Neuronal stem cell (in vitro differentiated cells): Measurements from ENCODE around the gene RAX2.

Source experiments
- DNase-seq: peaks from one replicate; pipeline ENCODE4 v3.0.0-alpha.2; 2013; ENCODE audit warnings: low spot score
- H2AFZ ChIP-seq: one replicate; pipeline ENCODE4 v1.6.1; 2013; ENCODE audit warnings: mild to moderate bottlenecking, low read length, inconsistent platforms
- H2AK5ac ChIP-seq: 2 replicates; pipeline ENCODE4 v1.6.1; 2013; ENCODE audit warnings: low read depth, mild to moderate bottlenecking, inconsistent platforms, low read length, moderate library complexity, mixed read lengths
- H2BK120ac ChIP-seq: 2 replicates; pipeline ENCODE4 v1.6.1; 2013; ENCODE audit warnings: low read depth, mild to moderate bottlenecking, inconsistent platforms, low read length, moderate library complexity, mixed read lengths
- H2BK12ac ChIP-seq: one replicate; pipeline ENCODE4 v1.6.1; 2013; ENCODE audit warnings: low read length, inconsistent platforms
- H2BK15ac ChIP-seq: 2 replicates; pipeline ENCODE4 v1.6.1; 2013; ENCODE audit warnings: mild to moderate bottlenecking, low read length, inconsistent platforms, mixed read lengths
- H2BK5ac ChIP-seq: one replicate; pipeline ENCODE4 v1.6.1; 2013; ENCODE audit warnings: inconsistent platforms, mild to moderate bottlenecking, low read length, moderate library complexity
- H3K14ac ChIP-seq: one replicate; pipeline ENCODE4 v1.6.1; 2013; ENCODE audit warnings: low read length, inconsistent platforms
- H3K18ac ChIP-seq: 2 replicates; pipeline ENCODE4 v1.6.1; 2013; ENCODE audit warnings: low read length, inconsistent platforms
- H3K23ac ChIP-seq: 2 replicates; pipeline ENCODE4 v1.6.1; 2013; ENCODE audit warnings: low read depth, mild to moderate bottlenecking, mixed read lengths, low read length, inconsistent platforms; ENCODE audit not compliant: poor library complexity
- H3K27ac ChIP-seq: replicated peaks from 3 replicates; pipeline ENCODE4 v1.5.1; 2013; ENCODE audit warnings: low read length, inconsistent platforms
- H3K27me3 ChIP-seq, 3 experiments: 2 replicates each; pipeline ENCODE4 v1.6.1; 2013; ENCODE audit warnings: low read length in 3 of 3, mild to moderate bottlenecking in 2 of 3, inconsistent platforms in 1 of 3, low read depth in 1 of 3, mixed read lengths in 1 of 3, moderate library complexity in 1 of 3; ENCODE audit not compliant: control insufficient read depth in 3 of 3, insufficient read depth in 3 of 3
- H3K36me3 ChIP-seq, 2 donors: replicated peaks in 1 of 2; 2 replicates each; pipeline ENCODE4 v1.6.1; 2013; ENCODE audit warnings: low read length in 2 of 2; ENCODE audit not compliant: control insufficient read depth in 2 of 2, insufficient read depth in 2 of 2
- H3K4ac ChIP-seq: 2 replicates; pipeline ENCODE4 v1.6.1; 2013; ENCODE audit warnings: inconsistent platforms, mild to moderate bottlenecking, low read length, moderate library complexity
- H3K4me1 ChIP-seq, 2 donors: 1 replicate in 1 of 2; 2 replicates in 1 of 2; pipeline ENCODE4 v1.6.1; 2013; ENCODE audit warnings: low read length in 2 of 2, low read depth in 1 of 2; ENCODE audit not compliant: control insufficient read depth in 2 of 2, insufficient read depth in 1 of 2
- H3K4me2 ChIP-seq: one replicate; pipeline ENCODE4 v1.6.1; 2013; ENCODE audit warnings: mild to moderate bottlenecking, low read length, inconsistent platforms; ENCODE audit not compliant: insufficient read depth, poor library complexity, severe bottlenecking
- H3K4me3 ChIP-seq, 2 donors: 2 replicates each; pipeline ENCODE4 v1.5.1; 2013; ENCODE audit warnings: low read length in 2 of 2, mild to moderate bottlenecking in 2 of 2, inconsistent platforms in 1 of 2, moderate library complexity in 1 of 2
- H3K79me1 ChIP-seq: one replicate; pipeline ENCODE4 v1.6.1; 2013; ENCODE audit warnings: low read depth, mild to moderate bottlenecking, inconsistent platforms, low read length, moderate library complexity
- H3K9ac ChIP-seq: one replicate; pipeline ENCODE4 v1.6.1; 2013; ENCODE audit warnings: mild to moderate bottlenecking, low read depth, low read length, inconsistent platforms; ENCODE audit not compliant: poor library complexity
- H3K9me3 ChIP-seq, 2 donors: replicated peaks in 1 of 2; 2 replicates each; pipeline versions ENCODE3 to v1.6.1; 2013; ENCODE audit warnings: low read length in 2 of 2, mild to moderate bottlenecking in 2 of 2, inconsistent platforms in 1 of 2, low read depth in 1 of 2, mixed read lengths in 1 of 2, moderate library complexity in 1 of 2; ENCODE audit not compliant: control insufficient read depth in 2 of 2, insufficient read depth in 1 of 2
- H4K8ac ChIP-seq: one replicate; pipeline ENCODE4 v1.6.1; 2013; ENCODE audit warnings: low read depth, mild to moderate bottlenecking, inconsistent platforms, low read length, moderate library complexity
- H4K91ac ChIP-seq: one replicate; pipeline ENCODE4 v1.6.1; 2013; ENCODE audit warnings: low read length, low read depth, mild to moderate bottlenecking, inconsistent platforms; ENCODE audit not compliant: poor library complexity
- WGBS, 2 donors: extraction: QIAGEN DNeasy Blood & Tissue Kit; methylation state at CpG; one replicate each; pipeline ENCODE4 v1.1.7; 2013; ENCODE audit warnings: missing lambda C conversion rate in 2 of 2, mixed read lengths in 1 of 2; ENCODE audit not compliant: insufficient read length in 2 of 2, insufficient replicate concordance in 1 of 2; ENCODE audit errors: extremely low coverage in 2 of 2; 5-methylcytosine and 5-hydroxymethylcytosine counted together

The RAX2 gene

DNA sequence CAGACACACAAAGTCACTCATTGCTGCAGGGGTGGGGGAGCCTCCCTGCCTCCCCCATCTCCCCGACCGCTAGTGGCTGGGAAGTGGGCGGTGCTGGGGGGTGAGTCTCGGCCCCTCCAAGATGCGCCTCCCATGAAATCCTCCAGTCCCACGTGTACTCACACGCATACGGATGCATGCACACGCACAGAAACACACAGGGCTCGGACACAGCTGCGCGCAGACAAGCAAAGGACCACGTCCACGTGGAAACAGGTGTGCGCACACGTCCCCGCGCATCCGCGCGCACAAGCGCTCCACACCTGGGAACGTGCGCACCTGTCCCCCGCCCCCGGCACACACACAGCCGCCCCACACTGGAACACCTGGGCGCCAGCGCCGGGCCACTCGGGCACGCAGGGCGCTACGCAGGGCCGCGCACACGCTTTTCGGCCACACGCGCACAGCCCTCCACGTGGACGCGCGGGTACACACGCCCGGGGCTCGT is 13.5 kb upstream of the RAX2 start:
- H3K27me3 ChIP-seq = peaks cover 8 to 53% (median 34%) of the 10 kb centered on the region in 3 experiments
- no peak for DNase-seq
- H3K79me1 ChIP-seq = no peaks in the 10 kb centered on the region
- no peak overlapping the region for H3K4ac ChIP-seq
- no peak overlapping the region for H2BK120ac ChIP-seq
- peak overlapping the region; percentile 18 for H2BK12ac ChIP-seq
- peak overlapping the region; percentile 86 for H3K4me2 ChIP-seq
- no peak overlapping the region for H4K91ac ChIP-seq
- no peaks in the 10 kb centered on the region for H3K36me3 ChIP-seq
- H3K23ac ChIP-seq = peak overlapping the region; percentile 82
- H3K18ac ChIP-seq = peak overlapping the region; percentile 97
- H2BK15ac ChIP-seq = peak overlapping the region; percentile 96
- WGBS, 2 donors = no CpG with 5 or more reads among the region's 47 CpGs
- H2BK5ac ChIP-seq = peak overlapping the region; percentile 72
- peak overlapping the region; percentile 80 for H3K9ac ChIP-seq
- peak overlapping the region; percentile 32 to 76 for H3K4me3 ChIP-seq
- H4K8ac ChIP-seq = no peak overlapping the region
- no peak overlapping the region for H3K14ac ChIP-seq
- H2AK5ac ChIP-seq = peak overlapping the region; percentile 84
- peaks cover 2 to 6% of the 10 kb centered on the region in 2 donors for H3K4me1 ChIP-seq
- H3K27ac ChIP-seq = no peak overlapping the region
- peak overlapping the region; percentile 94 for H2AFZ ChIP-seq
- peaks cover 19 to 23% of the 10 kb centered on the region in 2 donors for H3K9me3 ChIP-seq

DNA sequence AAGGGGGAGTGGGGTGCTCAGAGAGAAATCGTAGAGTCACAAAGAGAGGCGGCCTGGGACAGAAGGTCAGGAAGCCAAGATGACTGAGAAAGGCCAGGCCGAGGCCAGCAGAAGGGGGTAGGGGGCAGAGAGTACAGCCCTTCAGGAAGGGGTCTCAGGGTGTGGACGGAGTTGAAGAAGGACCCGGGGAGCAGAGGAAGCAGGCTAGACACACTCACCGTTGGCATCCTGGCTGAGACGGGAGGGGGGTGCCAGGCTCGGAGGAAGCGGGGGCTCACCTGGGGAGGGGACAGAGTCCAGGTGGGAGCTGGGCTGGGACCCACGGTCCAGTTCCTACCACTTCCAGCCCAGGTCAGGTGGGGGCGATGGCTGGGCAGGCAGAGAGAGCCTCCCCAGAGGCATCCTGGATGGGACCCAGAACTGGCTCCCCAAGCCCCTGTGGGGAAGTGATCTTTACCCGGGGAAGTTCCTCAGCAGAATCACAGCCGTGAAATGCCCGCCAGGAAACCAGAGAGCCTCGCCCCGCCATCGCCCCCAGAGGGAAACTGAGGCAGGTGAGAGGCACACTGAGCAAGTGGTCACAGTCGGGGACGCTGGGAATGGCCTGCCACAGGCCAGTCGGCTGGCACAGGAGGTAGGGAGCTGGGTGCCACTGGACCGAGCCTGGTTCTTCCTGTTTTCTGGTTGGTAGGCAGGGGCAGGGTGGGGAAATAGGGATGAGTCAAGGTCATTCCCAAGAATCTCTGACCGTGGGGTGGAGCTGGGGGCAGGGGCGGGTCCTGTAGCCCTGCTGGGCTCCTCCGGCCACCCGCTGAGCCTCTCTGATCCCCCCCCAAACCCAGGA is 12.8 kb upstream of the RAX2 start:
- Histone ChIP-seq H3K14ac (no peak overlapping the region), H3K4me1 (peaks cover 2 to 6% of the 10 kb centered on the region in 2 donors), H3K36me3 (no peaks in the 10 kb centered on the region), H2BK5ac (no peak overlapping the region), H3K9ac (no peak overlapping the region), H3K27ac (no peak overlapping the region), H2AK5ac (peak overlapping the region; percentile 84), H3K79me1 (no peaks in the 10 kb centered on the region), H3K9me3 (peaks cover 16 to 22% of the 10 kb centered on the region in 2 donors), H4K91ac (no peak overlapping the region), H2AFZ (no peak overlapping the region), H3K4me2 (no peak overlapping the region), H3K18ac (peak overlapping the region; percentile 27), H3K27me3 (peaks cover 8 to 47% (median 34%) of the 10 kb centered on the region in 3 experiments), H2BK120ac (no peak overlapping the region), H4K8ac (no peak overlapping the region), H2BK12ac (no peak overlapping the region), H3K4me3 (no peak overlapping the region), H2BK15ac (no peak overlapping the region), H3K4ac (no peak overlapping the region), H3K23ac (peak overlapping the region; percentile 85)
- WGBS, 2 donors = no CpG with 5 or more reads among the region's 25 CpGs
- DNase-seq = no peak

DNA sequence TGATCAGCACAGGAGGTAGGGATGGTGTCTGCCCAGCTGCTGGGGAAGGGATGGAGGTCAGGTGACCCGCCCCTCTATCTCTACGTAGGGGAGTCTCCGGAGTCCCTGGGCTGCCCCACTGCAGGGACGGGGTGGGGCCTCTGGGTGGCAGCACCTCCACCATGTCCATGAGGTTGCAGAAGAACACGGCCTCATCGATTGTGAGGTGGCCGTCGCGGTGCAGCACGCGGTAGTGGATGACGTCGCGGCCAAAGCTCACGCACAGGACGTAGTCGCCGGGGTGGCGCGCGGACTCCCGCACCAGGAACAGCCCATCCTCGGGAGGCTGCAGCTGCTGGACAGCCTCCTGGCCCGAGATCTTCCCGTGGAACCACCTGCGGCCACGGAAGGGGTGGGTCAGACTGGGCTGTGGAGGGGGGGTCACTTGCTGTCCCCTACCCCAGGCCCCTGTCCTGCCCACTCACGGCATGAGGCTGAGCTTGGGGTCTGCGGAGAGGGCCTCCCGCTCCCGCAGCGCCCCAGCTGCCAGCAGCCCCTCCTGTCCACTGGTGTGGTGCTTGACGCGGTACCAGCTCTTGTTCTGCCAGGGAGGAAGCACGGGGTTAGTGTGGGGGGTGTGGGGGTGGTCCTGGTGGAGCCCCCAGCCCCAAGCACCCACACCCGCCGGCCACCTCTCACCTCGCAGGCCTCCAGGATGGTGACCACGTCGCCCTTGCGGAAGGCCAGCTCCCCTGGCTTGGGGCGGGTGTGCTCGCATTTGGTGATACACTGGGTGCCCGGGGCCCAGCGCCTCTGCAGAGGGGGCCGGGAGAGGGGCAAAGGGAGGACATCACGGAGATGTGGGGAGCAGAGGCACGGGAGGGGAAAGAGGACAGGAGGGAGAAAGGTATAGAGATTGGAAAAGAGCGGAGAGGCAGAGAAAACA is 11.9 kb upstream of the RAX2 start:
- H3K14ac ChIP-seq = no peak overlapping the region
- H2AK5ac ChIP-seq = peak overlapping the region; percentile 93
- H3K4ac ChIP-seq = peak overlapping the region; percentile 76
- no peak overlapping the region for H2BK120ac ChIP-seq
- H3K9ac ChIP-seq = peak overlapping the region; percentile 12
- H2BK5ac ChIP-seq = no peak overlapping the region
- no peak overlapping the region for H3K4me3 ChIP-seq
- H2BK12ac ChIP-seq = peak overlapping the region; percentile 84
- H3K4me2 ChIP-seq = no peak overlapping the region
- no CpG with 5 or more reads among the region's 49 CpGs for WGBS, 2 donors
- no peak overlapping the region for H2BK15ac ChIP-seq
- peaks cover 8 to 45% (median 34%) of the 10 kb centered on the region in 3 experiments for H3K27me3 ChIP-seq
- H2AFZ ChIP-seq = no peak overlapping the region
- no peak overlapping the region for H4K91ac ChIP-seq
- peaks cover 2 to 6% of the 10 kb centered on the region in 2 donors for H3K4me1 ChIP-seq
- no peak overlapping the region for H4K8ac ChIP-seq
- no peak for DNase-seq
- H3K23ac ChIP-seq = peak overlapping the region; percentile 89
- no peaks in the 10 kb centered on the region for H3K36me3 ChIP-seq
- peaks cover 16 to 22% of the 10 kb centered on the region in 2 donors for H3K9me3 ChIP-seq
- H3K18ac ChIP-seq = peak overlapping the region; percentile 38
- no peak overlapping the region for H3K27ac ChIP-seq
- no peaks in the 10 kb centered on the region for H3K79me1 ChIP-seq
